GM18909 (cell line): ENCODE measurements around the gene NFE2L2.
"Not testable (repeated sequence)": the region's sequence is repeated elsewhere in the genome, so short reads cannot be mapped to it uniquely, and the experiment has no call there.

Experiments used
- ATAC-seq: cut with Tn5 transposase; IDR thresholded peaks from one replicate; pipeline ENCODE4 v1.9.1; 2021; ENCODE audit warnings: mild to moderate bottlenecking; ENCODE audit not compliant: unreplicated experiment, poor library complexity

NFE2L2 gene

DNA sequence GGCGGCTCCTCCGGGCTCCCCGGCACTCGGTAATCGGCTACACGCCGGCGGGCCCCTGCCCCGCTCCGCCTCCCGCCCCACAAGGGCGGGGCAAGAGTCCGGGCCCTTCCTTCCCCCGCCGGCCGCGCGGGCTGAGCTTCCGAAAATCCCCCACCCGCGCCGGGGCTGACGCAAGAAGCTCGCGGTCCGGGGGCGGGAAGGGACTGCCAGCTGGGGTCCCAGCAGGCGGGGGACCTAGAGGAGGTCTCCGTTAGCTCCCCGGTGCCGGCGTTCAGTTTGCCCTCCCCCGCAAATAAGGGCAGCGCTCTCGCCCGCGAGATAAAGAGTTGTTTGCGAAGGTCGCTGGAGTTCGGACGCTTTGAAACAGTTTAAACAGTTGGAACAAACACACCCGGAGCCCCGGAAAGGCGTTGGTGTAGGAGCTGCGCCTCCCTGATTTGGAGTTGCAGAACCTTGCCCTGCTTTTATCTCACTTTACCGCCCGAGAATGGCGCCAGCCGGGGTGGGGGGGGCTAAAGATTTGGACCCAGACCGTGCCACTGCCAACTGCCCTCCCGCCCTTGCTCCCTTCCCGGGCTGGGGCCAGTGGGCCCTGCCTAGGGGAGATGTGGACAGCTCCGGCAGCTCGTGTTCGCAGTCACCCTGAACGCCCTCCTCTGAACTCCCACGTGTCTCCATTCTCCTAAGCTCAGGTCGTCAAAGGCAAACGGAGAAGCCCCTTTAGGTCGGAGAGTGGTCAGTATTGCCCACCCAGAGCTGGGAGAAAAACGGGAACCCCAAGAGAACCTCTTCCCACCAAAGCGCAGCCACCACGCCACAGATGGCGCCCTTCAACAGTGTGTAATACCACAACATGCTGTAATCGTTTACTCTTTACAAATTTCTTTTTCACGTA, at the start of gene NFE2L2:
Gene NFE2L2, minus strand, starts transcription at position 35 of the 895 bp plus-strand sequence. CDS start 151 bp downstream, outside the sequence.
- ATAC-seq, result peak; percentile 69

DNA sequence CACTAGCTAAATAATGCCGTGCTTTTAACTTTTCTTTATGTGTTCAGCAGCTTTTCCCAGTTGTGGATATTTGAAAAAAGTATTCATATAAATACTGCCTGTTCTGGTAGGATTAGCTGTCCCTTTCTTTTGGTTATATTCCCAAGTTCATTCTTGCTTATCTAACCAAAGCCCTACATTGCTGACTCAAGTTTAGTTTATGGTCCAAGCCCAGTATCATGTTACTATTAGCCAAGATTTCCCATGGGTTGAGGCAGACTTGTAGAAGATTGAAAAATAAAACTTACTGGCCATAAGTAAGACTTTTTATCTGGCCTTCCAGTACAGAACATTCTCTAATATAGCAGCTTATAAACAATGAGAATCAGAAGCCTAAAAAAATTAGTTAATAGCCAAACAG, 49.7 kb upstream of the NFE2L2 start:
- ATAC-seq, result no peak

DNA sequence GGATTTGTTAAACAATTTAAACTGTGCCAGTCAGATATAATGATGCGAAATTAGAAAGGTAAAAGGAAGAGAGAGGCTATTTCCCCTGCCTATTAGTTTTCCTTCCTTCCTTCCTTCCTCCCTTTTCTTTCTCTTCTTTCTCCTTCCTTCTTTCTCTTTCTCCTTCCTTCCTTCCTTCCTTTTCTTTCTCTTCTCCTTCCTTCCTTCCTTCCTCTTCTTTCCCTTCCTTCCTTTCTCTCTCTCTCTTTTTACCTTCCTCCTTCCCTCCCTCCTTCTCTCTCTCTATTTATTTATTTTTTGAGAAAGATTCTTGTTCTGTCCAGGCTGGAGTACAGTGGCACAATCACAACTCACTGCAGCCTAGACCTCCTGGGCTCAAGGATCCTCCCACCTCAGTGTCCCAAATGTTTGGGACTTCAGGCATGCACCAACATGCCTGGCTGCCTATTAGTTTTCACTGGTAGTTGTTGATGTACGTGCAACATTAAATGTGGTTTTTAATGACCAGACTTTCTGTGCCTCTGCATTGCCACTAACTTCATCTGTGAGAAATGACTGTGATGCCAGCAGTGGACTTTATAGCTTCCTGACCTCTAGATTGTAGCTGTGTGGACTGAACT, 48.7 kb upstream of the NFE2L2 start:
- ATAC-seq, result no peak

DNA sequence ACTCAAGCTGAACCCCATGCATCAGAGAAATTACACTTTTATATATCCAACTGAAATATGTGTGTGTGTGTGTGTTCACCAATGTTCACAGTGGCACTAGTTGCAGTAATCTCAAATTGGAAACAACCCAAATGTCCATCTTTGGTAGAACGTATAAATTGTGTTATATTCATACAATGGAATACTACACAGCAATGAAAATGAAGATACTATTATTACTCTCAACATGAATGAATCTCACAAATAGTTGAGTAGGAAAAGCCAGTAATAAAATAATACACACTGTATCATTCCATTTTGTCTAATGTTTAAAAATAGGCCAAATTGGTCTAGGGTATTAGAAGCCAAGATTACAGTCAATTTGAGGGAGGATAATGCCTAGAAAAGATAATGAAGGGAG, 48.0 kb upstream of the NFE2L2 start:
- ATAC-seq, result no peak

DNA sequence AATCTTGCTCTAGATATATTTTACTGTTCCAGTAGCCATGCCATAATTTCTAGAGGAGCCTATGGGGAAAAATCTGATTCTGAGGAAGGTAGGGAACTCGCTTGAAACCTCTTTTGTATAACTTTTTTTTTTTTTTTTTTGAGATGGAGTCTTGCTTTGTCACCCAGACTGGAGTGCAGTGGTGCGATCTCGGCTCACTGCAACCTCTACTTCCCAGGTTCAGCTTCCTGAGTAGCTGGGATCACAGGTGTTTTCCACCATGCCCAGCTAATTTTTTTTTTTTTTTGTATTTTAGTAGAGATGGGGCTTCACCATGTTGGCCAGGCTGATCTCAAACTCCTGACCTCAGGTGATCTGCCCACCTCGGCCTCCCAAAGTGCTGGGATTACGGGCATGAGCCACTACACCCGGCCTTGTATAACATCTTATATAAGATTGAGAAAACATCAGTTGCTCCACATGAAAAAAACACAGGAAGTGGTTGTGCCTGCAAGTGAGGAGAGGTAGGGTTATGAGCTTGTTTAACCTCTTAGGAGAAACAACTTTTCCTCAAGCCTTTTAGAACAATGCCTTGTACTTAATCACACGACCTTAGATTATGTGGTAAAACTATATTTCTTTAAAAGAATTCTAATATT, 45.3 kb upstream of the NFE2L2 start:
- not testable (repeated sequence) for ATAC-seq

DNA sequence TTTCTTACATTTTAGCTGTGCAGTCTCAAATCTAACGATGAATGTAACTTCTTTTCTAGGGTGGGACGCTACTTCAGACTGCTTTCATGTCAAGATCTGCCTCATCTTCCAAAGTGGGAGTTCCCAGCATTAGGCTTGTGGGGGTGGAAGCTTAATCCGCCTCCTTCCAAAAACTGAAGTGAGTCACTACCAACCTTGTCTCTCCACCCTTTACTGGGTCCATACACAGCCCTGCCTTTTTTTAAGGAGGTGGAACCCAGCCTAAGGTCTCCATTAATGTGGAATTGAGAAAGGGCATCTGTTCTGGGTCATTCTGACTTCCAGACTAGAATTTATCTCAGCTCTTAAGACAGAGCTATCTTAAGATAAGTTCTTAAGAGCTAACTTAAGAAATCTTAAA, 42.0 kb upstream of the NFE2L2 start:
- ATAC-seq, result no peak

DNA sequence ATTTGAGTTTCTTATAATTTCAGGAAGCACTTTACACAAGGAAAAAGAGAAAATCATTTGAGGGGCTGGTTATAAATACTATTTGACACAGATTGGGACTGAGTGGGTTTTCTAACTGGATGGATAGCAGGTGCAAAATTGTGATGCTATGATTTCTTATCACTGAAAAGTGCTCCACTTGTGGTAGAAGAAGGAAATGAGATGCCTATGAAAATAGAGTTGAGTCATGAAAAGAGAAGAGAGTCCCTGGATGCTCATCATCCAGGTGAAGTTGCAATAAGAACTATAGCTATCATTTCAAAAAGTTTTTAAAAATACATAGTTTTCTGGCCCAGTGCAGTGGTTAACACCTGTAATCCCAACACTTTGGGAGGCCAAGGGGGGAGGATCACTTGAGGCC, 39.4 kb upstream of the NFE2L2 start:
- ATAC-seq, result no peak

DNA sequence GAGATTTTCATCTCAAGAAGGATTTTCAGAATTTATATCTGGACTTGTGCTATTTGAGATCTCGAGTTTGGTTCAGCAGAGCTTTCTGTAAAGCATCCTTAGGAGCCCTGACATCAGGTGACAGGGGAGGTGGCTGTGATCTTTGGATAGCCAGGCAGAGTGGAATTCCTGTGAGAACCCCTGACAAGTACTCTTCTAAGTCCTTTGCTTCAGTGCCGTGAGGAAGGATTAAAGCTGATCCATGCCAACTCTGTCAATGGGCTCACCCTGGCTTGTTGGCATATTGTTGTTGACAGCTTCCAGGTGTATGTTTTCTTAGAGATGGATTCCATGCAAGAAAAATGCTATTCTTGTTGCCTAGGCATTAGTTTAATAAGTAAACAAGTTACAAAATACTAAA, 38.0 kb upstream of the NFE2L2 start:
- no peak for ATAC-seq

DNA sequence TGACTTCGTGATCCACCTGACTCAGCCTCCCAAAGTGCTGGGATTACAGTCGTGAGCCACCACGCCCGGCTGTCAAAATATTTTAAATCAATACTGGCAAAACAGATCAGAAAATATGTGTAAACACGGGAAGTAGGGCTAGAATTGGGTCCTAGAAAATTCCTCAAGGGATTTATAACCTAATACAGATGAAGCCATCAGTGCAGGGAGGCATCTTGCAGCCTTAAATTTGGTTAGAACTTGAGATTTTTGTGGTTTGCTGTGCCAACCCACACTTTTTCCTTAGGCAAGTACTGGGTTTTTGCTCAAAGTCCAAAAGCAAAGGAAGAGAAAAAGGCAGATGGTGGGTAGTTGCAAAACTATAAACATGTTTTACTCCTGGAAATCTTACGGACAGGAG, 33.7 kb upstream of the NFE2L2 start:
- no peak for ATAC-seq

DNA sequence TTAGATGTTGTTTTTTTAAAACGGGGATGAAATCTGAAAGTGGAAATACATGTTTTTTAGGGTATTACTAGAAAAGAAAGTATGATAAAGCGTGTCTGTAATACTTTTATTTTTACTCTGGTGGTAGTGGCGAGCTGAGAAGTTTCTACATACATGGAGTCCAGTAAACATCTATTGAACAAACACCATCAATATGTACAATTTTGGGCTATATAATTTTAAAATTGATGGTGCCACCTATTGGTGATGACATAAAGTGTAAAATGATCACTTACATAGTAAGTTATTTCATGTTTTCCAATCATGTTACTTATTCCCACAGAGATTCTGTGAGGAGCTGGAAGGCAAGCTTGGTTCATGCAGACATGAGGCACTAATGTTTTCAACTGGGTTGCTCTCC, 31.5 kb upstream of the NFE2L2 start:
- peak; percentile 56 for ATAC-seq

DNA sequence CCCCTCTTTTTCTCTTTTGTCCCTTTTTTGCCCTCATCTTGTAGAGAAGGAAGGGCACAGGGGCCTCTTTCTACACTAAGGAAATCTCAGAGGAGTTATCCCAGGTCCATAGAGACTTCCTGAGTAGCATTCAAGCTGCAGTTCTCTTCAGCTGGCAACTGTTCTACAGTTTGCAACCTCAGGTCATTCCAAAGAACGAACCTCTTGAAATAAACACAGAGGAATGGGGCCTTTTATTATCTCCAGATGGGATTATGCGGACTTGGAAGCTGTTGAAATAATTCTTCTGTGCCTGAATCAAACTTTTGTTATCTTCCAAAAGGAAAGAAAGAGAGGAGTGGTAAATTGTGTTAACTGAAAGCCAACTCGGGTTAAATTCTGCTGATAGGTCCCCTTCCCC, 31.0 kb upstream of the NFE2L2 start:
- ATAC-seq, result no peak

DNA sequence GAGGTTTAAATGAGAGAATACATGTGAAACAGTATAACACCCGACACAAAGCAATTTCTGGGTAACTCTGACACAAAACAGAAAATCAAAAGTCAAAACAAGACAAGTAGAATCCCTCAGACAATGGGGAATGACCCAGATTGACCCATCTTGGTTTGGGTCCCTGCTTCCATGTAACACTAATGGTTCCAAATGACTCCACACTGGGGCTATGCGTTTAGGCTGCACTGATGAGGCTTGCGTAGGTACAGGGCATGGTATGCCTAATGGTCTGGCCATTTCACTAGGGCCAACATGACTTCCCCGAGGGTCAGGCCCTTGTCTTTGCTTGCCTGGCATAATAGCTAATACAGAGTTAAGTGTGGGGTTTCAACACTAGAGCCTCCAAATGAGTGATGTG, 27.2 kb upstream of the NFE2L2 start:
- ATAC-seq, result no peak

DNA sequence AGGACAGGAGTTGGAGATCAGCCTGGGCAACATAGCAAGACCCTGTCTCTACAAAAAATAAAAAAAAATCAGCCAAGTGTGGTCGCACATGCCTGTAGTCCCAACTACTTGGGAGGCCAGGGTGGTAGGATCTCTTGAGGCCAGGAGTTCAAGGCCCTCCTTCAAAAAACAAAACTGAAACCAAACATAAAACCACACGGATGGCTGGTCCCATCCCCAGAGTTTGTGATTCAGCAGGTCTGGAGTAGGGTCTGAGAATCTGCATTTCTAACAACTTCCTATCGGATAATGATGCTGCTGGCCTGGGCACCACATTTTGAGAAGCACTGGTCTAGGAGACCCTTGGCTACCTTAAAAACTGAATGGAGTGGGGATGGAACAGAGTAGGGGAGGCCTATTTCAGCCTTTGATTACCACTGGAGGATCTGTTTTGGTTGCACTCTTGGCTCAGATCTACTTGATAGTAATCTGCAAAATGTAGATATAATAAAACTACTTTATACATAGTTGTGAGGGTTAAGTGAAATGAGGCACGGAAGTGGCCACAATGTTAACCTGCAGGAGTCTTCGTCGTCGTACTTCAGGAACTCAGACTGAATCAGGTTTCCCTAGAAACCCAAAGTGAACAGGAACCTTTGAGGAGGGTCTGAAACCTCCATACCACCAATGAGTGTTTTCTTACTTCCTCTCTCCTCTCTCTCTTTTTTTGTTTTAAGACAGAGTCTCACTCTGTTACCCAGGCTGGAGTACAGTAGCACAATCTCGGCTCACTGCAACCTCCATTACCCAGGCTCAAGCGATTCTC, 25.5 kb upstream of the NFE2L2 start:
- peak; percentile 83 for ATAC-seq

DNA sequence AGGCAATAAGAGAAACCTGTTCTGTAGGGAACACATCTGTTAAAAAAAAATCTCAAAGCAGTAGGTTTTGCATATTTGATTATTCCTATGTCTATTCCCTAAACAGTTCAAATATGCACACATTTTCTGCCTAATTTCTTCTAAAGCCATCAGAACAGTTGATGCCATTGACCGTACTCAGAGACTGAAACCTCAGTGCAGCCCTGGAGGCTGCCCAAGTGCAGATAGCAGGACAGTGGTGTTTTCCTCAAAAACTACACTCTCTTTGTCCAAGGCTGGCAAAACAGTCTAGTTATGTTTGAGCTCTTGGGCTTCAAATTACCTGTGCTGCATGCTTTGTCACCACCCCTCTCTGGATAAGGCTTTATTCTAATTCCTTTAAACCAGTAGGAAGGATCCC, 23.3 kb upstream of the NFE2L2 start:
- no peak for ATAC-seq

DNA sequence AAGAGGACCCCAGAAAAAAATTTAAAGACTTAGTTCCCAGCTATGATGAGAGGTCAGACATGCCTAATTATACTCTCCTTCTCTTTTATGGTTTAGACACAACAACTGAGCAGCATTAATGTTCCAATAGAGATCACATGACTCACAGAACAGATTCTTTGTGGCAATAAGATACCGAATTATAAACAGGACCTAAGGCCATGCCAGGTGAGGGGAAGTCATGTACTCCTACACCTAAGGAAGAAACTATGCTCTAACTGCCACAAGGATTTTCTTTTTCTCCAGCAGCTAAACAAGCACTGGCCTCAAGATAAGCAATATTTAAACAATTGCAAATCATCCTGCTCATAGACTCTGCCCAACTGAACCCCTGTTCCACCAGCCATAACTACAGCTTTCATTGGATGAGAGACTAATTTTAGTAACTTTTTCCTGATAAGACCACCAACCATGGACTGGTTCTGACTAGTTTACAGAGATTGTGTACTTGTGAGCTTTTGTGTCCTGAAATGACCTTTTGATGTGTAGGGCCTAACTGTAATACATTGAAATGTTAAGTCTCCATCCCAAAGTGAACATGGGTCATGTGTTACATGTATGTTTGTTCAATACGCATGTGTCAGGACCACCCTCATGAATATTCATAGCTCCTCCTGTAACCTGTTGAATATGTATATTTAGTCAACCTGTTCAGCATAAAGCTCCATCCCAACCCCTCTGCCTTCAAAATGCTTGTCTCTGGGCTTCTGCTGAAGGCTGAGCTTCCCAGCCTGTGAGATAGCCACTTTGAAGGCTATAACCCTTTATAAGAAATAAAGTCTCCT, 21.6 kb upstream of the NFE2L2 start:
- no peak for ATAC-seq

DNA sequence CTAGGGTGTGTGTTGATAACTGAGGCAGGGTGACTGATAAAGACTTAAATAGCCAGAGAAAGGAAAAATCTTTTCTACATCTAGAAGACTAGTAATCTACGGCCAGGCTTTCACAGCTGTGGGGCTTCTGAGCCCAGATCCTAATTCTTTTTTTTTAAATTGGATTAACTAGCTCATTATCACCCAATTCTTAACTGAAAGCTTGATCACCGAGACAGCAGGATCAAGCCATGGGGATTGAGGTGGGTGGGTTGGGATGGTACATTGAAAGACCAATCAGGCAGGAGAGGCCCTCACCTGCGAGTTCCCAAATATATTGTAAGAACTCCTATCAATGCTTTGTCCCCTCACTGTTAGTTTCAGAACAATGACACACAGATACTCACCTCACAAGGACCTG, 20.0 kb upstream of the NFE2L2 start:
- no peak for ATAC-seq

DNA sequence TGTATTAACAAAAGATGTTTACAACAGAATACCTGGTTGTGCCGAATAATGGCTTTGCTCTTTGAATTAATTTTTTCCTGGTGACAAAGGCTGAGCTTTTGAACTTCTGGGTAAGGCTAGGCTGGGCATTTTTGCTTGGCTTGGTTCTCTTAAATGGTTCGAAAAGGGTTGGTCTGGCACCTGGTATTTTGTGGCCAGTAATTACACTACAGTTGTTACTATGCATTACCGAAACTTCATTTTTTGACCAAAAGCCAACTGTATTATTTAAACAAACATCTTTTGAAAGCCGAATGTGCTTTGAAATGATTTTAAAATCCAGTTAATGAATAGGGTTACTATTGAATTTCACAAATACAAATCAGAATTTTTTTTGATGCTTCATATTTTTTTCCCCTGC, 19.4 kb upstream of the NFE2L2 start:
- no peak for ATAC-seq

DNA sequence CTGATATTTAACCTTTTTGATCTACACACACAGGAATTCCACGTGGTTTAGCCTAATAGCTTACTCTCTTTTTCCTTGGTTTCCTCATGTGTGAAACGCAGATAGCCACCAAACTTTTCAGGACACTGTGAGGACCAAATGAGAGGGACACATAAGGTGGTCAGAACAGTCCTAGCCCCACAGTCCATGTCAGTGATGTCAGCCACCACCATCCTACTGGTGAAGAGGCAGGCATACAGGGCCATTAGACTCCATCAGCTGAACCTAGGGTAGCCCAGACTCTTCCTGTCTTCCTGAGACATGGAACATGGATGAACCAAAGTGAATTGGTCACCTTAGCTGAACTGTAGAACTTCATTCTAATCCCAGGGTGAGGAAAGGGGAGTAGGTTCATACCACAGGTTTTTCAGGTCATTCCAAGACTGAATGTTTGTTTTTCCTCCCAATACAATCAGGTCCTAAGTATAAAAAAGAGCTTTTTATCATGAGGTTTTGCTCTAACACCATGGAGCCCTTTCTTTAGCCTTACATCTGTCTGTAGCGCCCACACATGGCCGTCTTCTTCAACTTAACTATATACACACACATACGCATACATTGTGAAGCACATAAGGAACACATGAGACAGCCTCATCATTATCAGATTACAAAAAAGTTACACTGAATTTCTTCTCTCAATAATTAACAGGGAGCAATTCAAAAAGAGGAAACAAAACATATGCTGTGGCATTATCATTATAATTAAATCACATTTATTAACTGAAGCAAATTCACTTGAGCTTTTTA, 18.5 kb upstream of the NFE2L2 start:
- ATAC-seq, result no peak

DNA sequence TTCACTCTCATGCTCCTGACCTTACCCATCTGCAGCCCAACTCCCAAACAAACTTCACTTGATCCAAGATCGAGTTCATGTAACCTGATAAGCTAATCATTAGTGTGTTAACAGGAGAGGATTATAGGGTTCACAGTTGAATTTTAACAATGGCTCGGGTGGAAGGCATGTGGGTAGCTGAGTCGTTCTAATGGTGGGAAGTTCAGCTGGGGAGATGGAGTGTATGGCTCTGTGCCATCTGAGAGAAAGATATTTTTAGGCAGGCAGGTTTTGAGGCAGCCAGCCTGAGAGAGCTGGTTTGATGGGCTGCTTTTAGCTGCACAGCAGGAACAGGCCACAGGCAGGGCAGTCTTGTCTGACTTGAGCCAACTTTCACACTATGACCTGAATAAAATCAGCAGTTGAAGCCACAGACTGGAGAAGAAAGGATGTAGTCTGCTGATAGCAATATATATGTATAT, 17.7 kb upstream of the NFE2L2 start:
- ATAC-seq, result peak; percentile 32
